SK-N-MC (cell line): ENCODE data around the gene PRR5L.

ENCODE experiments used
- EZH2 ChIP-seq: fragments of 200-600 bp; sonication (generic); IDR thresholded peaks from one replicate; pipeline ENCODE4 v1.6.1; 2017; ENCODE audit warnings: antibody characterized with exemption
- FOXP2 ChIP-seq: optimal IDR thresholded peaks from 2 replicates; pipeline ENCODE3; 2011; ENCODE audit warnings: mild to moderate bottlenecking, moderate library complexity; ENCODE audit not compliant: insufficient read depth; ENCODE audit errors: extremely low read length, control extremely low read depth
- POLR2AphosphoS5 ChIP-seq: IDR thresholded peaks from 2 replicates; pipeline ENCODE4 v1.6.1; 2012; ENCODE audit warnings: mild to moderate bottlenecking, low read depth, low read length, borderline replicate concordance

GRCh38 chr11:36480833-36481232 lies 184.7 kb downstream of the PRR5L start:
- TF ChIP-seq POLR2AphosphoS5, result no peak
- TF ChIP-seq EZH2, result no peak
- TF ChIP-seq FOXP2, result no peak
